ENCODE results near the gene NEK11.

The NEK11 gene

DNA sequence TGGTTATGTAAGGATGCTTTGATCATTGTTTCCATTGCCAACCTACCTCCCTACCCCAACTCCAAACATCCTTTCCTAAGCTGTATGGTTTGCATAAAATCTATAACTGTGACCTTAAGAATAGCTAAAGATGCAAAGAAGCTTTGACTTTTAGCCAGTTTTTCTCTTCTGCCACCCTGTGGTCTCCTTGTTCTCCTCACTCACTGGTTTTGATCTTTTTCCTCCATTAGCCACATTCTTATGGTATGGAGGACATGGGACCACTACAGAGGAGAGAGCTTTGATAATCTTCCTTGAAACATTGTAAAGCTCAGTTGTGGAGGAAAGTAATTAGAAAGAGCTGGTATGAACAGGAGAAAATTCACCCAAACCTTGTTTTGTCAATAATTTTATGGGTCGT, 115.9 kb downstream of the NEK11 start:
- no peaks in the 10 kb centered on the region for H3K36me3 ChIP-seq (ENCODE audit: insufficient read depth, low read depth, low read length)
- H3K4me3 ChIP-seq (ENCODE audit: low read length), result no peak overlapping the region
- H3K9ac ChIP-seq (ENCODE audit: low read depth, low read length), result no peak overlapping the region
- no peaks in the 10 kb centered on the region for H3K9me3 ChIP-seq (ENCODE audit: insufficient read depth, low read depth, low read length)
- no peaks in the 10 kb centered on the region for H3K27me3 ChIP-seq (ENCODE audit: insufficient read depth, low read length)
- H3K27ac ChIP-seq (ENCODE audit: low read length), result no peak overlapping the region
- no peaks in the 10 kb centered on the region for H3K4me1 ChIP-seq (ENCODE audit: insufficient read depth, low read length)

DNA sequence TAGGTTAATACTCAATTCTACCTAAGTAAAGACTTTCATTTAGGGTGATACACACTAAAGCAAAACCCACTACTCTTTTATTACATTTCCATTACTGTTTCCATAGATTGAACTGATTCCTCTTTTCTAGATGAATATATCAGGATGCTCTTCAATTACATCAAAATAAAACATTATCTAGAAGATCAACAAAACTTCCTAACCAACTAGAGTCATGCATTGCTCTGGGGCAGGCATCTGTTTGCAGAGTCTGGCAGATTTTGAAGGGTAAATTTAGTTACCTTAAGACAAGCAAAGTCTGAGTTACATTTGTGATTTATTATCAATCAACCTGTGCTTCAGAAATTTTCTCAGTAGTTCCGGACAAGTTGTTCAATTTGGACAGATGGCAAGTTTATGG, 117.1 kb downstream of the NEK11 start:
- no peaks in the 10 kb centered on the region for H3K27me3 ChIP-seq (ENCODE audit: insufficient read depth, low read length)
- H3K27ac ChIP-seq (ENCODE audit: low read length), result no peak overlapping the region
- H3K36me3 ChIP-seq (ENCODE audit: insufficient read depth, low read depth, low read length), result no peaks in the 10 kb centered on the region
- no peak overlapping the region for H3K9ac ChIP-seq (ENCODE audit: low read depth, low read length)
- no peaks in the 10 kb centered on the region for H3K4me1 ChIP-seq (ENCODE audit: insufficient read depth, low read length)
- H3K4me3 ChIP-seq (ENCODE audit: low read length), result no peak overlapping the region
- no peaks in the 10 kb centered on the region for H3K9me3 ChIP-seq (ENCODE audit: insufficient read depth, low read depth, low read length)

DNA sequence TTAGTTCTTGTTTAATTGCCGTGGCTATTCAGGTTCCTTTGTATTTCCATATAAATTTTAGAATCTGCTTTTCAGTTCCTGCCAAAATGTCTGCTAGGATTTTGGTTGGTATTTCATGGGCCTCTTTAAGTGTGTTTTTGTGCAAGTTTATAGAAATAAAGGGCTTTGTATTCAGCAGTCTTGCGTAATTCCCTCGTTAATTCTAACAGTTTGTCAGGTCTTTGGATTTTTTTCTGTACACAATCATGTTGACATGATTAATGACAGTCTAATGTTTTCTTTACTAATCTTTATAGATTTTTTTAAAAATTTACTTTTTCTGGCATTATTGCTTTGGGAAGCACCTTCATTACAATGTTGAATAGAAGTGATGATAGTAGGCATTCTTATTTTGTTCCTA, 120.9 kb downstream of the NEK11 start:
- H3K36me3 ChIP-seq (ENCODE audit: insufficient read depth, low read depth, low read length), result no peaks in the 10 kb centered on the region

DNA sequence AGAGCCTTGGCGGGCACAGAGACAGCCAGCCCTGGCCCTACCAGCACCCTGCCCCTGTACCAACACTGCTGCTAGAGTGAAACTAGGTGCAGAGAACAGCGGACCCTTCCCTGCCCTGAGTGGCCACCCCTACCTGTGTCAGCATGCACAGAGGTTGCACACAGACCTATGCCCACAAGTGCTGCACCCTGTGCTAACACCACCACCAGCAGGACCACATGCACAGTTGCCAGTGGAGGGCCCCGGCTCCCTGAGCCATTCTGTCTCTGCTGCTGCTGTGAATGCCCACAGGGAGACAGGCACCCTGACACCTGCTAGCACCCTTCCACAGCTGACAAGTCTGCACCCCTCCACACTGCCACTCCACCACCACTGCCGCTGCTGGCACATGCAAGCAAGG, 131.8 kb downstream of the NEK11 start:
- H3K27ac ChIP-seq (ENCODE audit: low read length), result no peak overlapping the region
- no peaks in the 10 kb centered on the region for H3K27me3 ChIP-seq (ENCODE audit: insufficient read depth, low read length)
- H3K4me1 ChIP-seq (ENCODE audit: insufficient read depth, low read length), result no peaks in the 10 kb centered on the region
- no peaks in the 10 kb centered on the region for H3K36me3 ChIP-seq (ENCODE audit: insufficient read depth, low read depth, low read length)
- no peak overlapping the region for H3K9ac ChIP-seq (ENCODE audit: low read depth, low read length)
- no peak overlapping the region for H3K4me3 ChIP-seq (ENCODE audit: low read length)
- no peaks in the 10 kb centered on the region for H3K9me3 ChIP-seq (ENCODE audit: insufficient read depth, low read depth, low read length)

More for the DNA sequence above, 120.9 kb downstream of the NEK11 start:
- Histone ChIP-seq H3K27ac (ENCODE audit: low read length) (no peak overlapping the region), H3K9ac (ENCODE audit: low read depth, low read length) (no peak overlapping the region), H3K27me3 (ENCODE audit: insufficient read depth, low read length) (no peaks in the 10 kb centered on the region), H3K9me3 (ENCODE audit: insufficient read depth, low read depth, low read length) (no peaks in the 10 kb centered on the region), H3K4me3 (ENCODE audit: low read length) (no peak overlapping the region), H3K4me1 (ENCODE audit: insufficient read depth, low read length) (no peaks in the 10 kb centered on the region)

DNA sequence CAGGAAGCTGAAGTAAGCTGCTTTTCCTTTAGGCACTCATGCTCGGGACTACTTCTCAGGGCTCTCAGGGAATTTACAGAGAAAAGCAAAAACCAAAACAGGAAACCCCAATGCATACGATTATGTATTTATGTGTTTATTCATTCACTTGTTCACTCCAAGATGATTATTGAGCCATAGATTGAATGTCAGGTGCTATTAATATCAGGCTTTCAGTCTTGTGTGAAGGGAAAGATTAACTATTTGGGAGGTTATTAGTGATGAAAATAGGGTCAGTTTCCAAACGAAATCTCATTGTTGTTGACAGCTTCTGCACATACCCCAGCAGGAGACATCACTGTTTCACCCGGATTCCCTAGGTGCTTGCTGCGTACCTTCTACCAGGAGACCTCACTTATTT, 135.8 kb downstream of the NEK11 start:
- Histone ChIP-seq H3K4me1 (ENCODE audit: insufficient read depth, low read length) (no peaks in the 10 kb centered on the region), H3K9me3 (ENCODE audit: insufficient read depth, low read depth, low read length) (no peaks in the 10 kb centered on the region), H3K36me3 (ENCODE audit: insufficient read depth, low read depth, low read length) (no peaks in the 10 kb centered on the region), H3K4me3 (ENCODE audit: low read length) (no peak overlapping the region), H3K27ac (ENCODE audit: low read length) (no peak overlapping the region), H3K9ac (ENCODE audit: low read depth, low read length) (no peak overlapping the region), H3K27me3 (ENCODE audit: insufficient read depth, low read length) (no peaks in the 10 kb centered on the region)

DNA sequence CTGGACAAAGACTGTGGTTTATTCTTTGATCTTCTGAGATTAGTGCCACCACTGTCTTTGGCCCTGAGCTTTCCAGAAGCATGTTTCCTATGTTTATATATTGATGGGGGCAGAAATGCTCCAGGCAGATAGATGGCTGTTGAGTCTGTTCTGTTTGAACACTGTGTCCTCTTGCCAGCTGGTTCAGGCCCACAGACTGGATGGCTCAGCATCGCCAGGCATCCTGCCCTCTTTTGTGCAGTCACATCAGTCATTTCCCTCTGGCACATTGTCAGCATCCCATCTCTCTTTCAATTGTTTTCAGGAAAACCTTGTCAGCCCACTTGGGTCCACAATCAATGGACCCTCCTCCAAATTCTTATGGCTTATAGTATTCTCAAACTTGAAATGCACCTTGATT, 141.2 kb downstream of the NEK11 start:
- Histone ChIP-seq H3K27ac (ENCODE audit: low read length) (no peak overlapping the region), H3K4me1 (ENCODE audit: insufficient read depth, low read length) (no peaks in the 10 kb centered on the region), H3K9ac (ENCODE audit: low read depth, low read length) (no peak overlapping the region), H3K4me3 (ENCODE audit: low read length) (no peak overlapping the region), H3K27me3 (ENCODE audit: insufficient read depth, low read length) (no peaks in the 10 kb centered on the region), H3K9me3 (ENCODE audit: insufficient read depth, low read depth, low read length) (no peaks in the 10 kb centered on the region), H3K36me3 (ENCODE audit: insufficient read depth, low read depth, low read length) (no peaks in the 10 kb centered on the region)

DNA sequence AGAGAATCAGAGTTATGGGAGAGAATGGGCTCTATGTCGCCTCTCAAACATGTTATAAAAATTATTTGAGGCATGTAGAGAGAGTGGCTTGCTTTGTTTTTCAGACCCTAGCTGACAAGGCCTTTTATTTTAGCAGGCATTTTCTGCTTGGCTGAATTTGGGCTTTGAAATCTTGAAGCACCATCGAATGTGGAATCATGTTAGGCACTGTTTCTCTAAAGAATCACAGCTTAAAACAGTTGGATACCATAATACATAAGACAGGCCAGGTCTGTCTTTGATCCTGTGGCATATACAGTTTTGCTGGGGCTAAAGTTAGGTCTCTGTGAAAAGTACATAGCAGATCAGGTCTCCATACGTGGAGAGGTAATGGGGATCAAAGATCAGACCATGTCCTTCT, 142.7 kb downstream of the NEK11 start:
- H3K27me3 ChIP-seq (ENCODE audit: insufficient read depth, low read length), result no peaks in the 10 kb centered on the region
- H3K9me3 ChIP-seq (ENCODE audit: insufficient read depth, low read depth, low read length), result no peaks in the 10 kb centered on the region
- H3K36me3 ChIP-seq (ENCODE audit: insufficient read depth, low read depth, low read length), result no peaks in the 10 kb centered on the region
- no peaks in the 10 kb centered on the region for H3K4me1 ChIP-seq (ENCODE audit: insufficient read depth, low read length)
- no peak overlapping the region for H3K27ac ChIP-seq (ENCODE audit: low read length)
- H3K4me3 ChIP-seq (ENCODE audit: low read length), result no peak overlapping the region
- H3K9ac ChIP-seq (ENCODE audit: low read depth, low read length), result no peak overlapping the region

DNA sequence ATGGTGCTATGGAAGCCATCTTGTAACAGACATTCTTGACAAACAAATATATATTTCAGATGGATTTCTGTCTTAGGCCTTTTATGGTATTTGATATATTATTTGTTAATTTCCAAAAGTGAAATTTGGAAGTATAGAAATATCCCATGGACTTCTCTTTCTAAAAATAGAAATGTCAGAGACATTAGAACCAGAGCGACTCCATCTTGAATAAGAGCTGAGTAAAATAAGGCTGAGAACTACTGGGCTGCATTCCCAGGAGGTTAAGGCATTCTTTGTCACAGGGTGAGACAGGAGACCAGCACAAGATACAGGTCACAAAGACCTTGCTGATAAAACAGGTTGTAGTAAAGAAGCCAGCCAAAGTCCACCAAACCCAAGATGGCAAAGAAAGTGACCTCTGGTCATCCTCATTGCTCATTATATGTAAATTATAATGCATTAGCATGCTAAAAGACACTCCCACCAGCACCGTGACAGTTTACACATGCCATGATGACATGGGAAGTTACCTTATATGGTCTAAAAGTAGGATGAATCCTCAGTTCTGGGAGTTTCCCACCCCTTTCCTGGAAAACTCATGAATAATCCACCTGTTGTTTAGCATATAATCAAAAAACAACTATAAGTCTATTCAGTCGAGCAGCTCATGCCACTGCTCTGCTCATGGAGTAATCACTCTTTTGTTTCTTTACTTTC, 146.0 kb downstream of the NEK11 start:
- H3K9me3 ChIP-seq (ENCODE audit: insufficient read depth, low read depth, low read length), result no peaks in the 10 kb centered on the region
- H3K36me3 ChIP-seq (ENCODE audit: insufficient read depth, low read depth, low read length), result no peaks in the 10 kb centered on the region
- H3K9ac ChIP-seq (ENCODE audit: low read depth, low read length), result no peak overlapping the region
- H3K27ac ChIP-seq (ENCODE audit: low read length), result no peak overlapping the region
- H3K4me1 ChIP-seq (ENCODE audit: insufficient read depth, low read length), result no peaks in the 10 kb centered on the region
- no peaks in the 10 kb centered on the region for H3K27me3 ChIP-seq (ENCODE audit: insufficient read depth, low read length)
- H3K4me3 ChIP-seq (ENCODE audit: low read length), result no peak overlapping the region

DNA sequence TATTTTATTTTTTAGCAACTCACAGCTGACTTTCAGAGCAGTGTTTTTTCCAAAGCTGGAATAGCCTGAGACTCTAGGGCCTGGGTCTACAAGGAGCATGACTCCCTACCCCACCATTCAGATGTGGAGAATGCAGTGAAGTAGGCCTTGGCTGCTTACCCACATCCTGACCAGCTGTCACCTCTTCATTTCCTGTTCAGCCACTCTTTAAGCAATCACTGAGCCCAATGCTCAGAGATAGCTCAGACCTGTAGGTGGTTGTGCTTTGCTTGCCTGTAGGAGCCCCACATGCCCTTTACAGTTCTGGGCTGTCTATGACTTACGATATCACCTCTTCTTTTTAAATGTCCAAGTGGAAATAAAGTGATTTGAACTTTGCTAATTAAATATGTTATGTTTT, 148.1 kb downstream of the NEK11 start:
- Histone ChIP-seq H3K4me1 (ENCODE audit: insufficient read depth, low read length) (no peaks in the 10 kb centered on the region), H3K4me3 (ENCODE audit: low read length) (no peak overlapping the region), H3K27me3 (ENCODE audit: insufficient read depth, low read length) (no peaks in the 10 kb centered on the region), H3K36me3 (ENCODE audit: insufficient read depth, low read depth, low read length) (no peaks in the 10 kb centered on the region), H3K9ac (ENCODE audit: low read depth, low read length) (no peak overlapping the region), H3K27ac (ENCODE audit: low read length) (no peak overlapping the region), H3K9me3 (ENCODE audit: insufficient read depth, low read depth, low read length) (no peaks in the 10 kb centered on the region)

DNA sequence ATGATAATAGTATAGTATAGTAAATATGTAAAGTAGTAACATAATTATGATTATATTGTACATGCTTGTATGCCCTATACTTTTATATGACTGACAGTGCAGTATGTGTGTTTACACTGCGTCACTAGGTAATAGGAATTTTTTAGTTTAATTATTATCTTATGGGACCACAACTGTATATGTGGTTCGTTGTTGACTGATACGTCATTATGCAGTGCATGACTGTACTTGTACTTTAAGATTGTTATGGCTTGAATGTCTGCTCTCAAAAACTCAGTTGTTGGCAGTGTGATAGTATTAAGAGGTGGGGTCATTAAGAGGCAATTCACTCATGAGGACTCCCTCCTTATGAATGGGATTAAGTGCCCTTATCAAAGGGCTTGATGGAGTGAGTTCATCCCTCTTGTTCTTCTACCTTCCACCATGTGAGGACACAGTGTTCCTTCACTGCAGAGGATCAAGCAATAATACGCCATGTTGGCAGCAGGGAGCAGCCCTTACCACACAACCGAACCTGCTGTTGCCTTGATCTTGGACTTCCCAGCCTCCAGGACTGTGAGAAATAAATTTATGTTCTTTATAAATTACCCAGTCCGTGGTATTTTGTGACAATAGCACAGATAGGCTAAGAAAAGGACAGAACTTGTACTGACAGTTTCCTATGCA, 152.2 kb downstream of the NEK11 start:
- Histone ChIP-seq H3K36me3 (ENCODE audit: insufficient read depth, low read depth, low read length) (no peaks in the 10 kb centered on the region), H3K27me3 (ENCODE audit: insufficient read depth, low read length) (no peaks in the 10 kb centered on the region), H3K27ac (ENCODE audit: low read length) (no peak overlapping the region), H3K9ac (ENCODE audit: low read depth, low read length) (no peak overlapping the region), H3K4me3 (ENCODE audit: low read length) (no peak overlapping the region), H3K9me3 (ENCODE audit: insufficient read depth, low read depth, low read length) (no peaks in the 10 kb centered on the region; the same call in none of the 2 replicates), H3K4me1 (ENCODE audit: insufficient read depth, low read length) (no peaks in the 10 kb centered on the region)

DNA sequence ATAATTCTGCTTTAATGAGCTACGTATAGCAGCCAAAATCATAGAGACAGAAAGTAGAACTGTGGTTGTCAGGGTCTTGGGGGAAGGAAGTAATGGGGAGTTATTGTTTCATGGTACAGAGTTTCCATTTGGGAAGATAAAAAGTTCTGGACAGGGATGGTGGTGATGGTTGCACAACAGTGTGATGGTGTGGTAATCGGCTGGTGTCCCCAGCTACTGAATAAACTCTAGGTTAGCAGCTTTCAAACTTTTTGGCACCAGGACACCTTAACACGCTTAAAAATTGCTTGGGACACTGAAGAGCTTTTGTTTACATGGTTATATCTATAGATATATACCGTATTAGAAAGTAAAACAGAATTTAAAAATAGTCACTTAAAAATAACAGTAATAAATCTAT, 166.0 kb downstream of the NEK11 start:
- H3K9ac ChIP-seq (ENCODE audit: low read depth, low read length), result no peak overlapping the region
- no peaks in the 10 kb centered on the region for H3K36me3 ChIP-seq (ENCODE audit: insufficient read depth, low read depth, low read length)
- no peak overlapping the region for H3K27ac ChIP-seq (ENCODE audit: low read length)
- no peaks in the 10 kb centered on the region for H3K27me3 ChIP-seq (ENCODE audit: insufficient read depth, low read length)
- no peak overlapping the region for H3K4me3 ChIP-seq (ENCODE audit: low read length)
- no peaks in the 10 kb centered on the region for H3K9me3 ChIP-seq (ENCODE audit: insufficient read depth, low read depth, low read length)
- H3K4me1 ChIP-seq (ENCODE audit: insufficient read depth, low read length), result no peaks in the 10 kb centered on the region

DNA sequence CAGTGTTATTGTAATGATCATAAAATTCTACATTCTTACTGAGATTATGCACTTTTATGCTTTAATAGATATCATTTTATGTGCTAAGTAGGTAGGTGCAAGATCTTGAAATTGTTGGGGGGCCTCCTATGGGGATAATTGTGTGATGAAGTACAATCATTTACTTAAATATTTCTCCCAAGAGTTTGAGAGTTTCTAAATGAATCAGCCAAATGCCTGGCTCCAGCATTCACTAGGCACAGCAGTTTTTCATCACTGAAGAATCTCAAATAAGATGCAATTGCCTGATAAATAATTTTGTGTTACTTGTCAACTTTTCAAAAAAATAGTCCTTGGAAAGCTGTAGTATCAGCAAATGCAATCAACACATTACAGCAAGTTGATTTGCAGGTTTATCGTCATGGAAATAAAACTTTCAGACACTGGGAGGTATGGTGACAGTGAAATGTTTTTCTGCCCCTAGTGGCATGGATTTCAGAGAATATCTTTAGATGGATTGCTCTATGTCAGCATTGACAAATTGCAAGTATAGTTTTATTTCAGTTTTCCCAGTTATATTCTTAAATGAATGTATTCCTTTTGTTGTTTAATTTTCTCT, 167.1 kb downstream of the NEK11 start:
- no peaks in the 10 kb centered on the region for H3K27me3 ChIP-seq (ENCODE audit: insufficient read depth, low read length)
- no peak overlapping the region for H3K4me3 ChIP-seq (ENCODE audit: low read length)
- no peaks in the 10 kb centered on the region for H3K9me3 ChIP-seq (ENCODE audit: insufficient read depth, low read depth, low read length)
- no peaks in the 10 kb centered on the region for H3K4me1 ChIP-seq (ENCODE audit: insufficient read depth, low read length)
- no peak overlapping the region for H3K27ac ChIP-seq (ENCODE audit: low read length)
- no peak overlapping the region for H3K9ac ChIP-seq (ENCODE audit: low read depth, low read length)
- no peaks in the 10 kb centered on the region for H3K36me3 ChIP-seq (ENCODE audit: insufficient read depth, low read depth, low read length)

Data from iPS-20b (cell line).